ENCODE measurements around the gene CHL1.
"Not testable (repeated sequence)": the region's sequence is repeated elsewhere in the genome, so short reads cannot be mapped to it uniquely, and the experiment has no call there.

The CHL1 gene

GRCh38 chr3:347581-347980 lies 151.0 kb downstream of the CHL1 start:
- DNase-seq: no peak

DNA sequence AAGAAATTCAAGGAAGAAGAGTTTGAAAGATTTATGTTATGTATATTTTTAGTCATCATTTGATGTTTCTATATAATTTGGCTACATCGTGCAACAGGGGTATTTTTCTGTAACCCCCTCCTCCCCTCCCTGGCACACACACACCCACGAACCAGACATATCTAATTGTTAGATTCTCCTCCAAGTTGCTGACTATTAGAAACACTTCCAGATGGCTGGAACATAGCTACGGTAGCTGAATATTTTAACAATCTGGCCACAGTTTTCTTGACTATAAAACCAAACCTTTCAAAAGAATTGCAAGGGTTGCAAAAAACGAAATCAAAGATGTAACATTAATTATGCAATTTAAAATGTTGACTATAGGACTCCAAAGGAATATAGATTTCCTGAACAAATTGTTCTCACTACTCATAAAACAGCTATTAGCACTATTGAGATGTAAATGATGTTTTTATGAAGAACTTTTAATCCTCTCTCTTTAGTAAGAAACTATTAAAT lies 154.4 kb downstream of the CHL1 start:
- DNase-seq: no peak

- DNase-seq: no peak
Measured at GRCh38 chr3:352599-352998, 156.0 kb downstream of the CHL1 start.

DNA sequence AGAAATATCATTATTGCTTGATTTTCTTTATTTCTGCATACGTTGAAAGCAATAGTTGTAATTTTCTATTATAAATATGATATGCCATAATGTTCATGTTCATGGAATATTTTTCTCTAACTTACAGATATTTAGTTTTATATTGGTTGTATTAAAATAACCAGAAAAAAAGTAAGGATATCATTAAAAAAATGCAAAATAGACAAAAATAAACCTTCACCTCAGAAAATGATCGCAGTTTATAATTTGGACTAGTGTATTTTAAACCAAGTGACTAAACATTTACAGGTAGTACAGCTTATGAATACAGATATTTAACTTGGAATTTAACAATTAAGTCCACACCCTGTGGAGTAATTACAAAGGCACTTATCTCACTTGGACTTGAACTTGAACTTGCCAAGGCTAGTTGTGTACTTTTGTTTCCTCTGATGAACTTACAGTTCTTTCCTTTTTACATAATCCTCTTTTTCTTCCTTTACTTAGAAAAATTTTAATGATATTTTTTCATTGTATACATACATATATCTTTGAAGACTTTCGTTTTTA lies 156.7 kb downstream of the CHL1 start:
- no peak for DNase-seq

- peak; percentile 35 for DNase-seq
Measured at GRCh38 chr3:354432-354831, 157.9 kb downstream of the CHL1 start.

DNA sequence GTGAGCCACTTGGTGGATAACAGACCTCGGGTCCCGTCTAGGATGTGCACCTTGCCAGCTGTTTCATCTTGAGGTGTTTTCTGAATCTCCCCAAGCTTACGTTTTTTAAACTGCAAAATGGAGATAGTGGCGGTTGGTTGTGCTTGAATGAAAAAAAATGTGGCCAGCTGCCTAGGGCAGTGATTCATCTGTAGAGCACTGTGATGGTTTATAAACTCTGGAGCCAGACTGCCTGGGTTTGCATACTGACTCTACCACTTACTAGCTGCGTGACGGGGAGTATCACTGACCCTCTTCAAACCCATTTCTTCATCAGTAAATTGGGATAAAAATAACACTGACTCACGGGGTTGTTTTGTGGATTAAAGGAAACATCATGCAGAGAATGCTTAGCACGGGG lies 159.1 kb downstream of the CHL1 start:
- DNase-seq: no peak

DNA sequence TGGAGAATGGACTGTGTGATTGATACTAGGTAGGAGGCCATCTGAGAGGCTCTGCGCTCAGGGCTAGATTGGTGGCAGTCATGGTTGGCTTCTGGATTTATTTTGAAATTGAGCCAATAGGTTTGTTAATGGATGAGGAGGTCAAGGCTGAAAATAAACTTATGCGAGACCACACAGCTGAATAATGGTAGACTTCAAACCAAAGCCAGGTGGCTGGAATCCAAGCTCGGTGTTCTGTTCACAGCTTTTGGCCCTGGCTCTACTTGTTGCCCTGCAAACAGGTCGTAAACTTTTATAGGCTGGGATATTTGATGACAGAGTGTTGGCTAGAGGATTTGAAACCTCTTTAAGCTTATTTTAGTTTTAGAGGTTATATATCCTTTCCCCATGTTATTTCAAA lies 160.4 kb downstream of the CHL1 start:
- no peak for DNase-seq

GRCh38 chr3:359672-360071 lies 163.1 kb downstream of the CHL1 start:
- DNase-seq: no peak

- DNase-seq: no peak
Measured at GRCh38 chr3:362681-363338, 166.2 kb downstream of the CHL1 start.

DNA sequence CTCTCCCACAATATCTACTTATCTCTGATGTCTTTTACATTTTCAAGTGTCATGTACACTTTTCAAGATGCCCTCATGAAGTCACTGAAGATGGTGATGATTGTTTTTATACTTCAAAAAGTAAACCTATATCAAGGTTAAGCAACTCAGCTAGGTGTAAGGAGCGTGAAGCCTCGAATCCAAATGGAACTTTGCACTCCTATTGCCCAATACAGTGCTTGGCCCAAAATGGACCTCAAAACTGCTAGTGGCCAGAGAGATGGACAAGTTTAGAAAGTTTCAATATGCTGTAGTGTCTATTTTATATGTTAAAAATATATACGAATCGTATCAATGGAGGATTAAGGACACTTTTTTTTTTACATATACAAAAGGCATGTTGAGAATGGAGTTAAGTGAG lies 167.7 kb downstream of the CHL1 start:
- DNase-seq: no peak

DNA sequence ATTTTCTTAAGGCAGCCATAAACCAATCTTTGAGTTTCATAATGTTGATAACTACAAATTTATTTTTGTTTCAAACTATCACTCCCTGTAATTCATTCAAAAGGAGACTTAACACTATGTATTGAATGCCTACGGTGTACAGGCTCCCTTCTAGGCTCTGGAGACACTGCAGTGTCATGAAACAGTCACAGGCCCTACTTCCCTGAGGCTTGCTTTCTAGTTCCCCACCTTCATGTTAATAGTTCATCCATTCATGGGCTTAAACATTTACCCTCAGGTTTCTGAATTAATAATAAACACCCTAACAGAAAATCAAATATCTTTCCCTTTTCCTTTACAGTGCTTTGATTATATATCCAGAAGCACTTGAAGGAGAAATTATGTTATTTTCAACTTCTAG lies 168.7 kb downstream of the CHL1 start:
- DNase-seq: no peak

- not testable (repeated sequence) for DNase-seq
Measured at GRCh38 chr3:366253-366652, 169.7 kb downstream of the CHL1 start.

DNA sequence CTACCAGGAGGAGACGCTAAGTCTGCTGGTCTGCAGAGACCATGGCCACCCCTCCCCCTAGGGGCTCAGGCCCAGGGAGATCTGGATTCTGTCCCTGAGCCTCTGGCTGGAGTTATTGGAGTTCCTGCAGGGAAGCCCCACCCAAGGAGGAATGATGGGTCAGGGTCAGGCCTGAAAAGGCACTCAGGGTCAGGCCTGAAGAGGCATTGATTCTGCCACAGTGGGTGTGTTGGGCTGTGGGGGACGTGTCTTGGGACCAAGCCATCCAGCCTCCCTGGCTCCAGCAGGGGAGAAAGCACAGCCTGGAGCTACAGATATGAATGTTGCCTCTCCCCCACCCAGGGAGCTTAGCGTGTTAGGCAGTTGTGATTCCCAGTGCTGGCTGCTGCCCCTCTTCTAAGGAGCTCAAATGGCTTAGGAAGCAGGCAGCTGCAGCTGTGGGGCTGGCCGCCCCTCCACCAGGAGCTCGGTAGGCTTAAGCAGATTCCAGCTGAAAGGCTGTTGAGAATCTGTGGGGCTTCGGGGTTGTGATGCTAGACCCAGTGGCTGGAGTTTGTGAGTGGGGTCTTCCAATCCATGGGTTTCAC lies 176.7 kb downstream of the CHL1 start:
- no peak for DNase-seq

DNA sequence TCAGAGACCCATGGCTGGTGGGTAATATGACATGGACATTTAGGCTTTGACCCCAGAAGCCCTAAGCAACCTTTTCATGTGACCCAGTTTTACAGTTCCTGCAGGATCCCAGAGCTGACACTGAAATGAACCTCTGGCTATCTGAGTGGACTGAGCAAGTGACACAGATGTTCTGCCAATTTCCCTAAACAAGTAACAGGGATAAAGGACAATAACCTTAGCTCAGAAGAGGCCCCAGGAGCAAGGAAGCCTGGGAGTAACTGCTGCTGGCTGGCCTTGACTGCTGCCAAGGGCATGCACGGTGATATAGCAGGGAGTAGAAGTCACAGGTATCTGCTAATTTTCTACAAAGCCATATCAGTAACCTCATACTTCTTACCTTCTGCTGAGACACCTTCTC lies 177.9 kb downstream of the CHL1 start:
- no peak for DNase-seq

GRCh38 chr3:377158-377561 lies 180.6 kb downstream of the CHL1 start:
- DNase-seq: peak; percentile 16

DNA sequence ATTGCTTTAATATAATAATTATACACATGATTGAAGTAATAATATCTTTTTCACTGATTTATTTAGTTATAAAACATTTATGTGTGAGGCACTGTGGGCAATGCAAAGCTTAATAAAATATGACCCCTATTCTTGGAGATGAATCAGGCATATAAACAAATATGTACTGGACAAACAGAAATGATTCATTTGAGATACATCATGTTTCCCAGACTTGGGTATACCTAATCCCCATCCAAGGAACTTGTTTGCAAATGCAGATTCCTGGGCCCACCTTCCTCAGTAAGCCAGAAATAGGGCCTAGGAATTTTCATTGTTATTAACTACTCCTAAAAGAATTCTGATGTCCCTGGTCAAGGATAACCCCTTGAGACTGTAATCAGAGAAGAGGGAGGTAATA lies 184.2 kb downstream of the CHL1 start:
- DNase-seq: no peak

DNA sequence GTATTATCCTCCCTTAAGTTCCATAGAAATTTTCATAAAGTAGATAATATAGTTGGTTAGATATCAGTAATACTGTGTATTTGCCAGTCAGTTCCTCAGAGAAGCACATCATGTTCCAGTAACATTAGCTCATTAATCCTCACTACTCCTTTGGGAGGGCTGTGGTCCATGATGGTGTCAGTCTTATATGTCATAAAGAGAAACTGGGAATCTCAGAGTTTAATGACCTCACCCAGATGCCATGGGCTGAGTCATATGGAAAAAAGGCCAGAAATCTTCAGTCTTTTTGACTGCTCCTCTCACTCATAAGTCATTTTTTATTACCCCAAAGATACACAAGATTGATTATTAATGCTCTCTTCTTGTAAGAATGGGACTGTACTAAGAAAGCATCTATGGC lies 188.6 kb downstream of the CHL1 start:
- DNase-seq: no peak

DNA sequence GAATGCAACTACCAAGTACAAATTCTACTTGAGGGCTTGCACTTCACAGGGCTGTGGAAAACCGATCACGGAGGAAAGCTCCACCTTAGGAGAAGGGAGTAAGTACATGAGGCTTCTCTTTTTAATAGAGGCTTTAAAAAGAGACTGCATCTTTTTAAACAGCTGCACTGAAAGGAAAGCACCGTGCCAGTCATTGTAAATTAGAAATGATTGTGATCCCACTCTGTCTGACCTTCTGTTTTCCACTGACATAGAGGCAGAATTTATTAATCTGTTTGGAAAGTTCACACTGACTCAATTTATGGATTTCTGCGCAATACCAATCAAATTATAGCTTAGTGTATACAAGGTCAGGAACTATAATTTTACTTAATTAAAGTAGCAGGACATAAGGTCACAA lies 198.2 kb downstream of the CHL1 start:
- no peak for DNase-seq

- DNase-seq: no peak
Measured at GRCh38 chr3:396293-396692, 199.7 kb downstream of the CHL1 start.

- no peak for DNase-seq
Measured at GRCh38 chr3:399647-400046, 203.1 kb downstream of the CHL1 start.

DNA sequence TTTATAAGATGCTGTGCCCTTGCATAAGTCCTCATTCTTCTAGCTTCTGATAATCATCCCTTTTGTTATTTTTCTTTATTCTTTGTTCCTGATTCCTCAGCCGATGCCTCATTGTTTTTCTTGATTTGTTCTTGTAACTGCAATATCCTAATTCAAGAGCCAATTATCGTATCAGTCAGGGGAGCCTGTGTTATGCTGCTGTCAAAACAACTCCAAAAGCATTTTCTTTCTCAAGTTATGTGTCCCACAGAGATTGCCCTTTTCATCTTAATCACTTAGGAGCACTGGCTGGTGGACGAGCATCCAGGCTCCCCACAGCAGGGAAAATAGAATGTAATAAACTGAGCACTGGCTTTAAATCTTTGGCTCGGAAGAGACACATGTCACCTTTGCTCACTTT lies 207.3 kb downstream of the CHL1 start:
- no peak for DNase-seq

GRCh38 chr3:409011-409410 lies 212.4 kb downstream of the CHL1 start:
- no peak for DNase-seq

DNA sequence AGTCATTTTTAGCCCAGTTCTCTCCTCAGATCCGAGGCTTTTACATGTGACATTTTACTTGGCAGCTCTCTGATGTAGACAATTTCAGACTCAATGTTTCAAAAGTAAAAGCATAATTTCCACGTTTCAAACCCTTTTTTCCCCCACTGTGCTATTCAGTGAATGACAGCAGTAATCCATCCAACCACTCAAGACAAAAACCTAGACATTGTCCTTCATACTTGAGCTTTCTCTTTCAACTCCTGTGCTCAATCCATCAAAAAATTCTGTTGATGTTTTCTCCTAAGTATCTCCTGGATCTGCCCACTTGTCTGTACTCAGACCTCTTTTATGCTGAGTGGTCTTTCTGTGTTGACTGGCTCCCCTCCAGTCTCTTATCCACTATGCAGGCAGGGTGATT lies 214.7 kb downstream of the CHL1 start:
- no peak for DNase-seq

DNA sequence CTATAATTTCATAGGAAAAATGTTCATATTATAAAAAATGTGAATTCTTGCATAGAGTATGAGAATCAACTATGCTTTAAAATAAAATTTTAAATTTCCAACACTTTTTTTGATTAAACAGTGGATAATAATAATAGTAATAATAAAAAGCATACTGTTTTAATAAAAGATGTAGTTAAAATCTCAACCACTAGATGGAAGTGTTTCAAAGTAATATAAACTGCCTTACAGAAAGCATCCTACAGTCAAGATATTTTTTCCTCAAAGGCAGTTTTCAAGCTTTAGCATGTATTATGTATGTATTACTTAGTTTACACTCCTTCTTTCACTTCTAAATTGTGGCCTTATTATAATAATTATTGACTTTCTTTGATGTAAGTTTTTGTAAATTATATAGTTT lies 217.5 kb downstream of the CHL1 start:
- no peak for DNase-seq

Data from SHP77 treated with DMSO at 0.1 percent for 48 hours (cell line).